HCT116 (cell line): ENCODE results near the gene ABCC2. TPM values are rescaled to one million over a fixed set of nuclear protein-coding genes. Genes with fewer than 3 reads are reported as not detected.

Experiments used
- ATAC-seq: fragments of 200-7000 bp; cut with Tn5 transposase; 2 replicates; pipeline ENCODE4 v1.9.1; 2020; ENCODE audit warnings: mild to moderate bottlenecking, moderate library complexity
- BruUV-seq: library from RNA; stranded (reverse); fragments of 400-500 nt; replicated peaks from 2 replicates; lab custom pipeline; 2021; lab: Mats Ljungman, UMichigan
- CTCF ChIA-PET: fragments of 300-600 bp; sonication (Branson Sonifier 250); formaldehyde crosslinking; loops from one replicate; lab custom pipeline; 2021; ENCODE audit warnings: antibody characterized with exemption; lab: Charles Lee
- POLR2A ChIA-PET: fragments of 300-600, 350-600 bp; sonication (Branson Sonifier 250); formaldehyde crosslinking; loops from one replicate; lab custom pipeline; 2021; ENCODE audit warnings: antibody characterized with exemption; lab: Charles Lee
- RAD21 ChIA-PET, 2 experiments: fragments of 300-600 bp; sonication (Branson Sonifier 250); formaldehyde crosslinking; loops; one replicate each; lab custom pipeline; 2023; ENCODE audit warnings: low total read pairs in 2 of 2; ENCODE audit not compliant: uncharacterized antibody in 2 of 2, unreplicated experiment in 2 of 2, low non-redundant PET in 1 of 2; lab: Charles Lee
- DNase-seq: peaks from one replicate; pipeline ENCODE4 v3.0.0-alpha.2; 2010; ENCODE audit warnings: low read depth, low spot score
- H2AFZ ChIP-seq: fragments of 200-600 bp; shearing (Covaris generic), sonication (generic); 2 replicates; pipeline ENCODE4 v1.6.1; 2017; ENCODE audit warnings: low read depth, mixed run types, mixed read lengths, antibody characterized with exemption, low read length; ENCODE audit not compliant: poor library complexity, severe bottlenecking
- H3K27ac ChIP-seq: 2 replicates; pipeline ENCODE4 v1.5.1; 2012; ENCODE audit warnings: low read depth, low read length
- H3K27me3 ChIP-seq: fragments of 200-600 bp; sonication (generic); 2 replicates; pipeline ENCODE4 v1.6.1; 2016; ENCODE audit warnings: mixed run types, low read length, mixed read lengths; ENCODE audit not compliant: insufficient read depth
- H3K36me3 ChIP-seq, 2 experiments: fragments of 200-500 bp in 1 of 2; fragments of 200-600 bp in 1 of 2; sonication (Bioruptor generic) in 1 of 2; sonication (generic) in 1 of 2; 2 replicates each; pipeline versions ENCODE4 v1.5.1 to v1.6.1; 2014 to 2016; ENCODE audit warnings: low read length in 2 of 2, inconsistent platforms in 1 of 2, mixed read lengths in 1 of 2, mixed run types in 1 of 2; ENCODE audit not compliant: insufficient read depth in 2 of 2, control insufficient read depth in 1 of 2
- H3K4me1 ChIP-seq, 2 experiments: fragments of 200-600 bp in 1 of 2; sonication (generic) in 1 of 2; 2 replicates each; pipeline versions ENCODE4 v1.5.1 to v1.6.1; 2012 to 2017; ENCODE audit warnings: low read length in 2 of 2, inconsistent platforms in 1 of 2, mild to moderate bottlenecking in 1 of 2, mixed read lengths in 1 of 2, mixed run types in 1 of 2, moderate library complexity in 1 of 2; ENCODE audit not compliant: insufficient read depth in 2 of 2, control insufficient read depth in 1 of 2
- H3K4me2 ChIP-seq: fragments of 200-600 bp; sonication (generic); 2 replicates; pipeline ENCODE4 v1.6.1; 2017; ENCODE audit warnings: mixed run types, low read length, mixed read lengths
- H3K4me3 ChIP-seq, 2 experiments: fragments of 200-600 bp in 1 of 2; sonication (generic) in 1 of 2; replicated peaks in 1 of 2; 2 replicates each; pipeline ENCODE4 v1.5.1; 2011 to 2016; ENCODE audit warnings: low read length in 2 of 2, control low read depth in 1 of 2, low read depth in 1 of 2, mild to moderate bottlenecking in 1 of 2, mixed read lengths in 1 of 2, mixed run types in 1 of 2
- H3K79me2 ChIP-seq: fragments of 200-600 bp; sonication (generic); 2 replicates; pipeline ENCODE4 v1.6.1; 2017; ENCODE audit warnings: mild to moderate bottlenecking, mixed run types, low read length, moderate library complexity, mixed read lengths; ENCODE audit not compliant: insufficient read depth
- H3K9ac ChIP-seq: fragments of 200-600 bp; sonication (generic); 2 replicates; pipeline ENCODE4 v1.6.1; 2016; ENCODE audit warnings: low read length, mixed read lengths
- H3K9me2 ChIP-seq: fragments of 200-600 bp; sonication (generic), shearing (Covaris generic); 2 replicates; pipeline ENCODE4 v1.6.1; 2017; ENCODE audit warnings: mixed run types, mild to moderate bottlenecking, moderate library complexity; ENCODE audit not compliant: insufficient read depth
- H3K9me3 ChIP-seq, 2 experiments: fragments of 200-500 bp in 1 of 2; fragments of 200-600 bp in 1 of 2; sonication (Bioruptor generic) in 1 of 2; sonication (generic) in 1 of 2; 2 replicates each; pipeline ENCODE4 v1.6.1; 2014 to 2017; ENCODE audit warnings: low read length in 2 of 2, mixed read lengths in 2 of 2, inconsistent platforms in 1 of 2, low read depth in 1 of 2, mild to moderate bottlenecking in 1 of 2, mixed run types in 1 of 2, moderate library complexity in 1 of 2; ENCODE audit not compliant: control insufficient read depth in 1 of 2, insufficient read depth in 1 of 2
- H4K20me1 ChIP-seq: fragments of 200-600 bp; sonication (generic), shearing (Covaris generic); 2 replicates; pipeline ENCODE4 v1.6.1; 2017; ENCODE audit warnings: mixed run types, mild to moderate bottlenecking, moderate library complexity; ENCODE audit not compliant: insufficient read depth
- CBX3 ChIP-seq: IDR thresholded peaks from 2 replicates; pipeline ENCODE4 v1.6.1; 2012; ENCODE audit warnings: low read depth
- CEBPB ChIP-seq: IDR thresholded peaks from 2 replicates; pipeline ENCODE4 v1.6.1; 2012; ENCODE audit warnings: low read depth
- EGR1 ChIP-seq: IDR thresholded peaks from 2 replicates; pipeline ENCODE4 v1.6.1; 2012; ENCODE audit warnings: low read depth
- EZH2 ChIP-seq: fragments of 200-600 bp; sonication (generic); IDR thresholded peaks from 2 replicates; pipeline ENCODE4 v1.6.1; 2017; ENCODE audit warnings: antibody characterized with exemption, mixed run types
- EZH2phosphoT487 ChIP-seq: fragments of 200-600 bp; IDR thresholded peaks from 2 replicates; pipeline ENCODE4 v1.6.1; 2018; ENCODE audit warnings: antibody characterized with exemption, borderline replicate concordance
- FOSL1 ChIP-seq: IDR thresholded peaks from 2 replicates; pipeline ENCODE4 v1.6.1; 2012; ENCODE audit warnings: low read depth
- POLR2A ChIP-seq: IDR thresholded peaks from 2 replicates; pipeline ENCODE4 v1.7.0; 2011; ENCODE audit warnings: borderline replicate concordance; ENCODE audit not compliant: insufficient read depth, insufficient read length; ENCODE audit errors: extremely low read depth
- POLR2AphosphoS5 ChIP-seq: IDR thresholded peaks from 2 replicates; pipeline ENCODE4 v1.6.1; 2011; ENCODE audit warnings: mild to moderate bottlenecking, low read depth, low read length, moderate library complexity
- SIN3A ChIP-seq: IDR thresholded peaks from 2 replicates; pipeline ENCODE4 v1.6.1; 2012; ENCODE audit warnings: low read depth
- SP1 ChIP-seq: IDR thresholded peaks from 2 replicates; pipeline ENCODE4 v1.6.1; 2012; ENCODE audit warnings: low read depth
- TCF7L2 ChIP-seq: IDR thresholded peaks from 2 replicates; pipeline ENCODE4 v1.7.0; 2011; ENCODE audit warnings: borderline replicate concordance, inconsistent platforms; ENCODE audit not compliant: insufficient read depth, insufficient read length; ENCODE audit errors: extremely low read depth
- YY1 ChIP-seq: IDR thresholded peaks from 2 replicates; pipeline ENCODE4 v1.6.1; 2011; ENCODE audit warnings: low read length, low read depth, moderate library complexity, mild to moderate bottlenecking; ENCODE audit not compliant: insufficient replicate concordance; ENCODE audit errors: extremely low read depth
- ZFX ChIP-seq: fragments of 450-650 bp; IDR thresholded peaks from 2 replicates; pipeline ENCODE4 v1.6.1; 2017
- ZNF274 ChIP-seq: fragments of 200-500 bp; sonication (Bioruptor generic); IDR thresholded peaks from 2 replicates; pipeline ENCODE4 v1.6.1; 2014; ENCODE audit warnings: mild to moderate bottlenecking, low read depth, low read length, inconsistent platforms
- intact Hi-C: fragments of 100-400 bp; cut with micrococcal nuclease; formaldehyde crosslinking; loops from 2 replicates; pipeline ENCODE4 v1.10.0; 2022
- total RNA-seq: library from RNA; stranded (reverse); gene quantifications from one replicate; pipeline ENCODE4 v1.2.1, GENCODE V29; 2021; ENCODE audit not compliant: unreplicated experiment
- TF ChIP-seq, protein P1 (sequence below): IDR thresholded peaks from 2 replicates; pipeline ENCODE4 v1.6.1; 2011; ENCODE audit warnings: mild to moderate bottlenecking, low read length, moderate library complexity; ENCODE audit not compliant: insufficient replicate concordance; ENCODE audit errors: extremely low read depth
- TF ChIP-seq, protein P2 (sequence below): IDR thresholded peaks from 2 replicates; pipeline ENCODE4 v1.6.1; 2012

ABCC2 gene
- total RNA-seq, 1 experiment from 2014 or later: 88.2 TPM

DNA sequence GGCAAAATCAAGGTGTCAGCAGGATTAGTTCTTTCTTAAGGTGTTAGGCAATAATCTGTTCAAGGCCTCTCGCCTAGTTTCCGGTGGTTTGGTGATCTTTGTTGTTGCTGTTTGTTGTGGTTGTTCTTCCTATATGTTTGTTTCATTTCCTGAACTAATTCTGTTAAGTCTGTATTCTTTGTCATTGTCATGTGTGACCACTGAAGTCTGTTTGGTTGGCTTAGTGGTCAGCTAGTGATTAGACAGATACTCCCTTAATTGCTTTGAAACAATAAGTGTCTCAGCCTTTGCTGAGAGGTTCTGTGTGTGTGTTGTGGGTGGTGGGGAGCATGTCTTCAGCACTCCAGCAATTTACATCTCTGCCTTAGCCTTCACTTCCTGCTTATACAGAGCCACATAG, 46.0 kb downstream of the ABCC2 start:
- no peaks in the 10 kb centered on the region for H4K20me1 ChIP-seq
- no peak overlapping the region for H3K9ac ChIP-seq
- CTCF ChIA-PET: interaction anchor here (1.5 kb wide), 1 partner anchor 17 kb away, joined by 5 read pairs; no protein-coding TSS in a partner anchor
- TF ChIP-seq SP1 (no peak), POLR2AphosphoS5 (no peak), SIN3A (no peak), EZH2phosphoT487 (no peak), ZNF274 (no peak), CEBPB (no peak), CBX3 (no peak), POLR2A (no peak)
- TF ChIP-seq, protein P1, sequence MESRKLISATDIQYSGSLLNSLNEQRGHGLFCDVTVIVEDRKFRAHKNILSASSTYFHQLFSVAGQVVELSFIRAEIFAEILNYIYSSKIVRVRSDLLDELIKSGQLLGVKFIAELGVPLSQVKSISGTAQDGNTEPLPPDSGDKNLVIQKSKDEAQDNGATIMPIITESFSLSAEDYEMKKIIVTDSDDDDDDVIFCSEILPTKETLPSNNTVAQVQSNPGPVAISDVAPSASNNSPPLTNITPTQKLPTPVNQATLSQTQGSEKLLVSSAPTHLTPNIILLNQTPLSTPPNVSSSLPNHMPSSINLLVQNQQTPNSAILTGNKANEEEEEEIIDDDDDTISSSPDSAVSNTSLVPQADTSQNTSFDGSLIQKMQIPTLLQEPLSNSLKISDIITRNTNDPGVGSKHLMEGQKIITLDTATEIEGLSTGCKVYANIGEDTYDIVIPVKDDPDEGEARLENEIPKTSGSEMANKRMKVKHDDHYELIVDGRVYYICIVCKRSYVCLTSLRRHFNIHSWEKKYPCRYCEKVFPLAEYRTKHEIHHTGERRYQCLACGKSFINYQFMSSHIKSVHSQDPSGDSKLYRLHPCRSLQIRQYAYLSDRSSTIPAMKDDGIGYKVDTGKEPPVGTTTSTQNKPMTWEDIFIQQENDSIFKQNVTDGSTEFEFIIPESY: no peak
- H3K36me3 ChIP-seq: peaks cover 8 to 48% of the 10 kb centered on the region in 2 experiments; a peak in 3 of 4 replicates
- intact Hi-C loops: no loop called here
- DNase-seq (no peak), ATAC-seq (no peak)
- H3K27ac ChIP-seq: no peak overlapping the region
- RAD21 ChIA-PET: no interaction called here
- no peak overlapping the region for H3K4me2 ChIP-seq
- POLR2A ChIA-PET: no interaction called here
- H2AFZ ChIP-seq: no peak overlapping the region
- H3K4me1 ChIP-seq: no peaks in the 10 kb centered on the region
- H3K27me3 ChIP-seq: no peaks in the 10 kb centered on the region
- no TSS peak for BruUV-seq
- H3K4me3 ChIP-seq: no peak overlapping the region
- H3K9me2 ChIP-seq: no peaks in the 10 kb centered on the region
- H3K9me3 ChIP-seq: no peaks in the 10 kb centered on the region
- no peaks in the 10 kb centered on the region for H3K79me2 ChIP-seq

DNA sequence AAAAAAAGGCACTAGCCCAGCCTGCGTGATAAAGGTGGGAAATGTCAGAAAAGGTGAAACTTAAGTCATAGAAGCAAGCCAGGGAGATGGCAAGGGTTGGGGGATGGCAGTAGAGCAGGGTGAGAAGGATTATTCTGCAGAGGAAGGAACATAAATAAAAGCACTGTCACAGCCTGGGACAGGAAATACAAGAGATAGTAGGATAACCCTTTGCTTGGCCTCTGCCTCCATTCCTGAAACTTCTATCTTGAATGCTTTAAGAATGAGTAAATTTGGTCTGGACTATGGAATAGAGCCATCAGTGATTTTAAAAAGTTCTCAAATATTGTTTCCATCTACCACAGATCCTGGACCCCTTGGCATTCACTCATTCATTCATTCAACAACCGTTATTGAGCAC, 50.0 kb downstream of the ABCC2 start:
- peaks cover 0 to 9% of the 10 kb centered on the region in 2 experiments; a peak in 2 of 4 replicates for H3K4me1 ChIP-seq
- intact Hi-C loops: no loop called here
- H3K36me3 ChIP-seq: peaks cover 17 to 77% of the 10 kb centered on the region in 2 experiments; a peak in 3 of 4 replicates

More for the DNA sequence above, 50.0 kb downstream of the ABCC2 start:
- DNase-seq (no peak), ATAC-seq (no peak)
- Histone ChIP-seq H2AFZ (no peak overlapping the region), H3K27me3 (no peaks in the 10 kb centered on the region), H4K20me1 (no peaks in the 10 kb centered on the region), H3K9me2 (no peaks in the 10 kb centered on the region), H3K4me2 (no peak overlapping the region), H3K27ac (no peak overlapping the region), H3K9ac (no peak overlapping the region), H3K9me3 (no peaks in the 10 kb centered on the region), H3K79me2 (no peaks in the 10 kb centered on the region), H3K4me3 (no peak overlapping the region)
- POLR2A ChIA-PET: no interaction called here
- no TSS peak for BruUV-seq
- TF ChIP-seq CBX3: no peak
- no peak for TF ChIP-seq TCF7L2
- no peak for TF ChIP-seq YY1
- no peak for TF ChIP-seq FOSL1
- TF ChIP-seq, protein P1: no peak
- no peak for TF ChIP-seq POLR2A
- TF ChIP-seq SIN3A: no peak
- TF ChIP-seq, protein P2, sequence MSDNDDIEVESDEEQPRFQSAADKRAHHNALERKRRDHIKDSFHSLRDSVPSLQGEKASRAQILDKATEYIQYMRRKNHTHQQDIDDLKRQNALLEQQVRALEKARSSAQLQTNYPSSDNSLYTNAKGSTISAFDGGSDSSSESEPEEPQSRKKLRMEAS: no peak
- no peak for TF ChIP-seq SP1
- TF ChIP-seq EGR1: no peak
- no peak for TF ChIP-seq POLR2AphosphoS5
- TF ChIP-seq ZFX: no peak
- no peak for TF ChIP-seq CEBPB
- no peak for TF ChIP-seq EZH2phosphoT487
- TF ChIP-seq EZH2: no peak
- RAD21 ChIA-PET: no interaction called here
- CTCF ChIA-PET: no interaction called here
